ENCODE data around the gene MYB.
"Not testable (repeated sequence)": the region's sequence is repeated elsewhere in the genome, so short reads cannot be mapped to it uniquely, and the experiment has no call there.

DNA sequence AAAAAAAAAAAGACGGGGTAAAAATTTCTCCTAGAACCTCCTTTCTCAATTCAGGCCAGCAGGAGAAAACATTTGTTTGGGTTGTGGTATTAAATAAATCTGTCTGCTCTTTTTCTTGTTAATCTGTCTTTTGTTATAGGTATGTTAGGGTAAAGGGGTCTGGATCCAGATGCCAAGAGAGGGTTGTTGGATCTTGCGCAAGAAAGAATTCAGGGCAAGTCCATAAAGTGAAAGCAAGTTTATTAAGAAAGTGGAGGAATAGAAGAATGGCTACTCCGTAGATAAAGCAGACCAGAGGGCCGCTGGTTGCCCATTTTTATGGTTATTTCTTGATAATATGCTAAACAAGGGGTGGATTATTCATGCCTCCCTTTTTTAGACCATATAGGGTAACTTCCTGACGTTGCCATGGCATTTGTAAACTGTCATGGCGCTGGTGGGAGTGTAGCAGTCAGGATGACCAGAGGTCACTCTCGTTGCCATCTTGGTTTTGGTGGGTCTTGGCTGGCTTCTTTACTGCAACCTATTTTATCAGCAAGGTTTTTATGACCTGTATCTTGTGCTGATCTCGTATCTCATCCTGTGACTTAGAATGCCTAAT is 65.4 kb downstream of the MYB start:
- not testable (repeated sequence) for TF ChIP-seq CTCF (IDR thresholded peaks at IDR 0.05 in 2 of 3, conservative IDR thresholded peaks at IDR 0.05 in 1 of 3; ENCODE audit: borderline replicate concordance in 1 of 3, insufficient read depth in 1 of 3, low read depth in 2 of 3, low read length in 2 of 3); ZFX (IDR thresholded peaks at IDR 0.05); POLR2A (IDR thresholded peaks at IDR 0.05; ENCODE audit: borderline replicate concordance, extremely low read depth, insufficient read depth, insufficient read length); EZH2 (IDR thresholded peaks at IDR 0.05); SRF (IDR thresholded peaks at IDR 0.05; ENCODE audit: low read depth); POLR2AphosphoS5 (IDR thresholded peaks at IDR 0.05; ENCODE audit: low read depth, low read length); EZH2phosphoT487 (IDR thresholded peaks at IDR 0.05; ENCODE audit: borderline replicate concordance); SIN3A (IDR thresholded peaks at IDR 0.05; ENCODE audit: low read depth); ATF3 (IDR thresholded peaks at IDR 0.05); TCF7L2 (IDR thresholded peaks at IDR 0.05; ENCODE audit: borderline replicate concordance, extremely low read depth, insufficient read depth, insufficient read length); FOSL1 (IDR thresholded peaks at IDR 0.05; ENCODE audit: low read depth)
- TF ChIP-seq, protein P1, sequence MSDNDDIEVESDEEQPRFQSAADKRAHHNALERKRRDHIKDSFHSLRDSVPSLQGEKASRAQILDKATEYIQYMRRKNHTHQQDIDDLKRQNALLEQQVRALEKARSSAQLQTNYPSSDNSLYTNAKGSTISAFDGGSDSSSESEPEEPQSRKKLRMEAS (IDR thresholded peaks at IDR 0.05), result not testable (repeated sequence)
- TF ChIP-seq, protein P2, sequence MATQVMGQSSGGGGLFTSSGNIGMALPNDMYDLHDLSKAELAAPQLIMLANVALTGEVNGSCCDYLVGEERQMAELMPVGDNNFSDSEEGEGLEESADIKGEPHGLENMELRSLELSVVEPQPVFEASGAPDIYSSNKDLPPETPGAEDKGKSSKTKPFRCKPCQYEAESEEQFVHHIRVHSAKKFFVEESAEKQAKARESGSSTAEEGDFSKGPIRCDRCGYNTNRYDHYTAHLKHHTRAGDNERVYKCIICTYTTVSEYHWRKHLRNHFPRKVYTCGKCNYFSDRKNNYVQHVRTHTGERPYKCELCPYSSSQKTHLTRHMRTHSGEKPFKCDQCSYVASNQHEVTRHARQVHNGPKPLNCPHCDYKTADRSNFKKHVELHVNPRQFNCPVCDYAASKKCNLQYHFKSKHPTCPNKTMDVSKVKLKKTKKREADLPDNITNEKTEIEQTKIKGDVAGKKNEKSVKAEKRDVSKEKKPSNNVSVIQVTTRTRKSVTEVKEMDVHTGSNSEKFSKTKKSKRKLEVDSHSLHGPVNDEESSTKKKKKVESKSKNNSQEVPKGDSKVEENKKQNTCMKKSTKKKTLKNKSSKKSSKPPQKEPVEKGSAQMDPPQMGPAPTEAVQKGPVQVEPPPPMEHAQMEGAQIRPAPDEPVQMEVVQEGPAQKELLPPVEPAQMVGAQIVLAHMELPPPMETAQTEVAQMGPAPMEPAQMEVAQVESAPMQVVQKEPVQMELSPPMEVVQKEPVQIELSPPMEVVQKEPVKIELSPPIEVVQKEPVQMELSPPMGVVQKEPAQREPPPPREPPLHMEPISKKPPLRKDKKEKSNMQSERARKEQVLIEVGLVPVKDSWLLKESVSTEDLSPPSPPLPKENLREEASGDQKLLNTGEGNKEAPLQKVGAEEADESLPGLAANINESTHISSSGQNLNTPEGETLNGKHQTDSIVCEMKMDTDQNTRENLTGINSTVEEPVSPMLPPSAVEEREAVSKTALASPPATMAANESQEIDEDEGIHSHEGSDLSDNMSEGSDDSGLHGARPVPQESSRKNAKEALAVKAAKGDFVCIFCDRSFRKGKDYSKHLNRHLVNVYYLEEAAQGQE (IDR thresholded peaks at IDR 0.05; ENCODE audit: low read depth), result not testable (repeated sequence)
